ENCODE data around the gene EEF1A2.
A peak's percentile ranks its signal among the peaks of the same experiment; 100 is the strongest.

Gene EEF1A2

GRCh38 chr20:63542031-63542559, 43.2 kb upstream of the EEF1A2 start:
- H2BK5ac ChIP-seq (ENCODE audit: low read length), result no peak overlapping the region
- no peak overlapping the region for H4K5ac ChIP-seq (ENCODE audit: low read length)
- H2BK15ac ChIP-seq (replicated peaks; ENCODE audit: low read depth), result no peak overlapping the region
- H3K4me3 ChIP-seq (ENCODE audit: low read length), result no peak overlapping the region
- no peaks in the 10 kb centered on the region for H3K79me2 ChIP-seq (ENCODE audit: control insufficient read depth, insufficient read depth, low read length)
- H3K18ac ChIP-seq (ENCODE audit: low read length), result no peak overlapping the region
- H3K23ac ChIP-seq (ENCODE audit: low read length), result no peak overlapping the region
- no peak overlapping the region for H3K27ac ChIP-seq (ENCODE audit: low read depth, low read length)
- H3K4me1 ChIP-seq (ENCODE audit: control insufficient read depth, low read depth, low read length), result no peaks in the 10 kb centered on the region
- H3K4ac ChIP-seq (ENCODE audit: low read depth, low read length), result no peak overlapping the region
- H3K79me1 ChIP-seq (ENCODE audit: low read length), result no peaks in the 10 kb centered on the region
- H3K36me3 ChIP-seq (ENCODE audit: control insufficient read depth, insufficient read depth, low read length), result no peaks in the 10 kb centered on the region
- H3K56ac ChIP-seq (ENCODE audit: low read length), result no peak overlapping the region
- no peak overlapping the region for H4K8ac ChIP-seq (ENCODE audit: low read depth, low read length)
- H3K4me2 ChIP-seq (ENCODE audit: low read length), result no peak overlapping the region
- no peak overlapping the region for H2AK5ac ChIP-seq (ENCODE audit: low read length)
- no CpG with 5 or more reads among the region's 36 CpGs for WGBS (ENCODE audit: extremely low coverage, insufficient coverage, low lambda C conversion rate)
- H3K27me3 ChIP-seq (ENCODE audit: insufficient read depth, low read length, poor library complexity), result no peaks in the 10 kb centered on the region
- H2BK120ac ChIP-seq (ENCODE audit: low read depth, low read length), result no peak overlapping the region
- DNase-seq, result no peak
- no peak overlapping the region for H3K9ac ChIP-seq (ENCODE audit: low read length)

- H3K79me1 ChIP-seq (ENCODE audit: low read length), result no peaks in the 10 kb centered on the region
- no peaks in the 10 kb centered on the region for H3K36me3 ChIP-seq (ENCODE audit: control insufficient read depth, insufficient read depth, low read length)
Observed at GRCh38 chr20:63541371-63541770, 42.5 kb upstream of the EEF1A2 start.

GRCh38 chr20:63540417-63541186, 41.7 kb upstream of the EEF1A2 start:
- no peak overlapping the region for H3K18ac ChIP-seq (ENCODE audit: low read length)
- H3K23ac ChIP-seq (ENCODE audit: low read length), result no peak overlapping the region
- H4K5ac ChIP-seq (ENCODE audit: low read length), result no peak overlapping the region
- H3K36me3 ChIP-seq (ENCODE audit: control insufficient read depth, insufficient read depth, low read length), result no peaks in the 10 kb centered on the region
- WGBS (ENCODE audit: extremely low coverage, insufficient coverage, low lambda C conversion rate), result no CpG with 5 or more reads among the region's 49 CpGs
- no peak overlapping the region for H2BK15ac ChIP-seq (replicated peaks; ENCODE audit: low read depth)
- DNase-seq, result no peak
- no peak overlapping the region for H4K8ac ChIP-seq (ENCODE audit: low read depth, low read length)
- H3K4me1 ChIP-seq (ENCODE audit: control insufficient read depth, low read depth, low read length), result no peaks in the 10 kb centered on the region
- H3K79me2 ChIP-seq (ENCODE audit: control insufficient read depth, insufficient read depth, low read length), result no peaks in the 10 kb centered on the region
- H2BK120ac ChIP-seq (ENCODE audit: low read depth, low read length), result no peak overlapping the region
- H3K56ac ChIP-seq (ENCODE audit: low read length), result peak overlapping the region; percentile 42
- H3K4me3 ChIP-seq (ENCODE audit: low read length), result no peak overlapping the region
- H3K27me3 ChIP-seq (ENCODE audit: insufficient read depth, low read length, poor library complexity), result no peaks in the 10 kb centered on the region
- no peak overlapping the region for H3K4me2 ChIP-seq (ENCODE audit: low read length)
- H2BK5ac ChIP-seq (ENCODE audit: low read length), result no peak overlapping the region
- H3K27ac ChIP-seq (ENCODE audit: low read depth, low read length), result no peak overlapping the region
- H3K79me1 ChIP-seq (ENCODE audit: low read length), result no peaks in the 10 kb centered on the region
- H3K4ac ChIP-seq (ENCODE audit: low read depth, low read length), result no peak overlapping the region
- no peak overlapping the region for H3K9ac ChIP-seq (ENCODE audit: low read length)
- H2AK5ac ChIP-seq (ENCODE audit: low read length), result no peak overlapping the region

More at GRCh38 chr20:63541371-63541770, 42.5 kb upstream of the EEF1A2 start:
- H3K9ac ChIP-seq (ENCODE audit: low read length), result no peak overlapping the region
- no peak overlapping the region for H3K4me3 ChIP-seq (ENCODE audit: low read length)
- H2BK15ac ChIP-seq (replicated peaks; ENCODE audit: low read depth), result no peak overlapping the region
- no peak overlapping the region for H2BK5ac ChIP-seq (ENCODE audit: low read length)
- H2AK5ac ChIP-seq (ENCODE audit: low read length), result no peak overlapping the region
- no peak overlapping the region for H4K5ac ChIP-seq (ENCODE audit: low read length)
- no peak overlapping the region for H3K18ac ChIP-seq (ENCODE audit: low read length)
- no peaks in the 10 kb centered on the region for H3K27me3 ChIP-seq (ENCODE audit: insufficient read depth, low read length, poor library complexity)
- H3K27ac ChIP-seq (ENCODE audit: low read depth, low read length), result no peak overlapping the region
- H2BK120ac ChIP-seq (ENCODE audit: low read depth, low read length), result no peak overlapping the region
- H3K79me2 ChIP-seq (ENCODE audit: control insufficient read depth, insufficient read depth, low read length), result no peaks in the 10 kb centered on the region
- no peak overlapping the region for H4K8ac ChIP-seq (ENCODE audit: low read depth, low read length)
- H3K23ac ChIP-seq (ENCODE audit: low read length), result no peak overlapping the region
- H3K4me2 ChIP-seq (ENCODE audit: low read length), result no peak overlapping the region
- H3K4me1 ChIP-seq (ENCODE audit: control insufficient read depth, low read depth, low read length), result no peaks in the 10 kb centered on the region
- H3K56ac ChIP-seq (ENCODE audit: low read length), result no peak overlapping the region
- H3K4ac ChIP-seq (ENCODE audit: low read depth, low read length), result no peak overlapping the region
- no CpG with 5 or more reads among the region's 28 CpGs for WGBS (ENCODE audit: extremely low coverage, insufficient coverage, low lambda C conversion rate)
- DNase-seq, result no peak

- Histone ChIP-seq H3K18ac (ENCODE audit: low read length) (no peak overlapping the region), H3K36me3 (ENCODE audit: control insufficient read depth, insufficient read depth, low read length) (no peaks in the 10 kb centered on the region), H3K79me2 (ENCODE audit: control insufficient read depth, insufficient read depth, low read length) (no peaks in the 10 kb centered on the region), H2BK120ac (ENCODE audit: low read depth, low read length) (no peak overlapping the region), H3K4ac (ENCODE audit: low read depth, low read length) (no peak overlapping the region), H4K8ac (ENCODE audit: low read depth, low read length) (no peak overlapping the region), H2BK5ac (ENCODE audit: low read length) (no peak overlapping the region), H3K23ac (ENCODE audit: low read length) (no peak overlapping the region), H2AK5ac (ENCODE audit: low read length) (no peak overlapping the region), H3K4me3 (ENCODE audit: low read length) (no peak overlapping the region), H3K56ac (ENCODE audit: low read length) (no peak overlapping the region), H3K79me1 (ENCODE audit: low read length) (no peaks in the 10 kb centered on the region), H3K4me1 (ENCODE audit: control insufficient read depth, low read depth, low read length) (no peaks in the 10 kb centered on the region), H3K4me2 (ENCODE audit: low read length) (no peak overlapping the region), H3K27ac (ENCODE audit: low read depth, low read length) (no peak overlapping the region), H4K5ac (ENCODE audit: low read length) (no peak overlapping the region), H3K9ac (ENCODE audit: low read length) (no peak overlapping the region), H2BK15ac (replicated peaks; ENCODE audit: low read depth) (no peak overlapping the region), H3K27me3 (ENCODE audit: insufficient read depth, low read length, poor library complexity) (no peaks in the 10 kb centered on the region)
- no CpG with 5 or more reads among the region's 29 CpGs for WGBS (ENCODE audit: extremely low coverage, insufficient coverage, low lambda C conversion rate)
- no peak for DNase-seq
Observed at GRCh38 chr20:63539441-63540370, 40.8 kb upstream of the EEF1A2 start.

- Histone ChIP-seq H3K27me3 (ENCODE audit: insufficient read depth, low read length, poor library complexity) (no peaks in the 10 kb centered on the region), H3K79me2 (ENCODE audit: control insufficient read depth, insufficient read depth, low read length) (no peaks in the 10 kb centered on the region), H3K36me3 (ENCODE audit: control insufficient read depth, insufficient read depth, low read length) (no peaks in the 10 kb centered on the region), H3K9ac (ENCODE audit: low read length) (no peak overlapping the region), H2AK5ac (ENCODE audit: low read length) (no peak overlapping the region), H3K4me2 (ENCODE audit: low read length) (no peak overlapping the region), H3K27ac (ENCODE audit: low read depth, low read length) (no peak overlapping the region), H3K4ac (ENCODE audit: low read depth, low read length) (no peak overlapping the region), H4K5ac (ENCODE audit: low read length) (no peak overlapping the region), H2BK5ac (ENCODE audit: low read length) (no peak overlapping the region), H3K4me1 (ENCODE audit: control insufficient read depth, low read depth, low read length) (no peaks in the 10 kb centered on the region), H2BK120ac (ENCODE audit: low read depth, low read length) (no peak overlapping the region), H4K8ac (ENCODE audit: low read depth, low read length) (no peak overlapping the region), H3K23ac (ENCODE audit: low read length) (no peak overlapping the region), H3K4me3 (ENCODE audit: low read length) (no peak overlapping the region), H3K56ac (ENCODE audit: low read length) (no peak overlapping the region), H3K18ac (ENCODE audit: low read length) (no peak overlapping the region), H2BK15ac (replicated peaks; ENCODE audit: low read depth) (no peak overlapping the region), H3K79me1 (ENCODE audit: low read length) (no peaks in the 10 kb centered on the region)
- DNase-seq, result no peak
- no CpG with 5 or more reads among the region's 12 CpGs for WGBS (ENCODE audit: extremely low coverage, insufficient coverage, low lambda C conversion rate)
Observed at GRCh38 chr20:63539092-63539430, 40.2 kb upstream of the EEF1A2 start.
